Measurements from ENCODE around the gene ZDHHC12. TPM values are rescaled to one million over a fixed set of nuclear protein-coding genes. Genes with fewer than 3 reads are reported as not detected.

ZDHHC12 gene, protein sequence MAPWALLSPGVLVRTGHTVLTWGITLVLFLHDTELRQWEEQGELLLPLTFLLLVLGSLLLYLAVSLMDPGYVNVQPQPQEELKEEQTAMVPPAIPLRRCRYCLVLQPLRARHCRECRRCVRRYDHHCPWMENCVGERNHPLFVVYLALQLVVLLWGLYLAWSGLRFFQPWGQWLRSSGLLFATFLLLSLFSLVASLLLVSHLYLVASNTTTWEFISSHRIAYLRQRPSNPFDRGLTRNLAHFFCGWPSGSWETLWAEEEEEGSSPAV
- total RNA-seq (ENCODE audit: unreplicated experiment) = 18.2 TPM
- long read RNA-seq, transcript ZDHHC12-201 (5 exons, 1,129 nt) = major isoform, 21 of 26 reads
- long read RNA-seq, partial matches to known transcripts = 0 of 26 reads
- long read RNA-seq, other reads (novel, unspliced or antisense) = 5 of 26 reads

DNA sequence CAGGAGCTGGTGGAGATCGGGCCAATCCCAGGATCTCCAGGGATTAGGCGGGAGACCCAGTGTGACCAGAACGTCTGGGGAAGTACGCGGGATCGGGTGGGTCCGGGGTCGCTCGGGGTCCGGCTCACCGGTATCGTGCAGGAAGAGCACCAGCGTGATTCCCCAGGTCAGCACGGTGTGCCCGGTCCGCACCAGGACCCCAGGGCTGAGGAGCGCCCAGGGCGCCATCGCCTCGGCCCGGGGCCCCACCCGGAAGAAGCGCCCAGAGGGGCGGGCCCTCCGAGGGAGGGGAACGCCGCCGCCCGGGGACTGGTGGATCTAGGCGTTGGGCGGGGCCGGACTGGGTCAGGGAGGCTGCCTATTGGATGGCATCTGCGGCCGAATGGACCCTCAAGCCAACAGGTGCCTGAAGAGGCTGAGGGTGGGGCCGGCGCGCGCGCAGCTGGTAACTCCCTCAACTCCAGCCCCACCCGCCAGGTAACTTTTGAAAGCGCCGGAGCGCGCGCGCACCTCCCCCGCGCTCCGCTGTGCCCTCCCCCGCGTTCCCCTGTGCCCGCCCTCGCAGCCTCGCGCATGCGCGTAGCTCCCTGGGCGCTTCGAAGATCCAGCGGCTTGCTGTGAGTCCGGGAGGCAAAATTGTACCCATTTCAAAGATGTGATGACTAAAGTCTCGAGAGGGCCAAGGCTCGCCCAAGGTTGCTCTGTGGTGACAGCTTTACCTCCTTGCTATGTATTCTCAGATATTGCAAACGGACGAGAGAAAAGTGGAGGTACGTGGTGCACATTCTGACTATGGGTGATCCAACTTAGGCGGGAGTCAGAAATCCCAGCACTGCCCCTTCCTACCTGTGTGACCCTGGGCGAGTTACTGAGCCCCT, at the start of gene ZDHHC12:
Gene ZDHHC12, minus strand, starts transcription at position 262 of the 878 bp plus-strand sequence. Its CDS starts 34 bp downstream, at position 228.
- H3K27ac Mint-ChIP-seq (ENCODE audit: unreplicated experiment) = peak within 1 kb of the TSS; percentile 78
- no peaks in the 10 kb centered on the region for H3K36me3 Mint-ChIP-seq (ENCODE audit: unreplicated experiment)
- TF ChIP-seq, protein P1, sequence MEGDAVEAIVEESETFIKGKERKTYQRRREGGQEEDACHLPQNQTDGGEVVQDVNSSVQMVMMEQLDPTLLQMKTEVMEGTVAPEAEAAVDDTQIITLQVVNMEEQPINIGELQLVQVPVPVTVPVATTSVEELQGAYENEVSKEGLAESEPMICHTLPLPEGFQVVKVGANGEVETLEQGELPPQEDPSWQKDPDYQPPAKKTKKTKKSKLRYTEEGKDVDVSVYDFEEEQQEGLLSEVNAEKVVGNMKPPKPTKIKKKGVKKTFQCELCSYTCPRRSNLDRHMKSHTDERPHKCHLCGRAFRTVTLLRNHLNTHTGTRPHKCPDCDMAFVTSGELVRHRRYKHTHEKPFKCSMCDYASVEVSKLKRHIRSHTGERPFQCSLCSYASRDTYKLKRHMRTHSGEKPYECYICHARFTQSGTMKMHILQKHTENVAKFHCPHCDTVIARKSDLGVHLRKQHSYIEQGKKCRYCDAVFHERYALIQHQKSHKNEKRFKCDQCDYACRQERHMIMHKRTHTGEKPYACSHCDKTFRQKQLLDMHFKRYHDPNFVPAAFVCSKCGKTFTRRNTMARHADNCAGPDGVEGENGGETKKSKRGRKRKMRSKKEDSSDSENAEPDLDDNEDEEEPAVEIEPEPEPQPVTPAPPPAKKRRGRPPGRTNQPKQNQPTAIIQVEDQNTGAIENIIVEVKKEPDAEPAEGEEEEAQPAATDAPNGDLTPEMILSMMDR (IDR thresholded peaks at IDR 0.05; ENCODE audit: partially characterized antibody, unreplicated experiment) = no peak
- peaks cover 7% of the 10 kb centered on the region for H3K27me3 Mint-ChIP-seq (ENCODE audit: unreplicated experiment)
- H3K9me3 Mint-ChIP-seq (ENCODE audit: unreplicated experiment) = peaks cover 4% of the 10 kb centered on the region
- H3K4me3 Mint-ChIP-seq (ENCODE audit: unreplicated experiment) = peak within 1 kb of the TSS; percentile 89
- H3K4me1 Mint-ChIP-seq (ENCODE audit: low read depth, unreplicated experiment) = peaks cover under 1% of the 10 kb centered on the region
- DNase-seq = peak; percentile 88

DNA sequence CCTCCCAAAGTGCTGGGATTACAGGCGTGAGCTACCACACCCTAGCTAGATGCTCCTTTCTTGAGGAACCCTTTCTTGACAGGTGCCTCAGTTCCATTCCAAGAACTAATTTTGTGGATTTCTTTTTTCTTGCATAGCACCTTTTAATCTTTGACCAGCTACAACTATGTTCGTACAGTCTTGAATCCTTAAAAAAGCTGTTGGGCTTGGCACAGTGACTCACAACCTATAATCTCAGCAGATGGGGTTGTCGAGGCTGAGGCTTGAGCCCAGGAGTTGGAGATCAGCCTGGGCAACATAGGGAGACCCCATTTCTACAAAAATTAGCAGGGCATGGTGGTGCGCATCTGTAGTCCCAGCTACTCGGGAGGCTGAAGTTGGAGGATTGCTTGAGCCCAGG, 49.1 kb upstream of the ZDHHC12 start:
- TF ChIP-seq, protein P1 (IDR thresholded peaks at IDR 0.05; ENCODE audit: partially characterized antibody, unreplicated experiment) = no peak
- Mint-ChIP-seq H3K36me3 (ENCODE audit: unreplicated experiment) (no peaks in the 10 kb centered on the region), H3K27me3 (ENCODE audit: unreplicated experiment) (peaks cover 2% of the 10 kb centered on the region), H3K27ac (ENCODE audit: unreplicated experiment) (no peak overlapping the region), H3K4me3 (ENCODE audit: unreplicated experiment) (no peak overlapping the region), H3K4me1 (ENCODE audit: low read depth, unreplicated experiment) (peaks cover 7% of the 10 kb centered on the region), H3K9me3 (ENCODE audit: unreplicated experiment) (peaks cover 9% of the 10 kb centered on the region)
- DNase-seq = no peak

DNA sequence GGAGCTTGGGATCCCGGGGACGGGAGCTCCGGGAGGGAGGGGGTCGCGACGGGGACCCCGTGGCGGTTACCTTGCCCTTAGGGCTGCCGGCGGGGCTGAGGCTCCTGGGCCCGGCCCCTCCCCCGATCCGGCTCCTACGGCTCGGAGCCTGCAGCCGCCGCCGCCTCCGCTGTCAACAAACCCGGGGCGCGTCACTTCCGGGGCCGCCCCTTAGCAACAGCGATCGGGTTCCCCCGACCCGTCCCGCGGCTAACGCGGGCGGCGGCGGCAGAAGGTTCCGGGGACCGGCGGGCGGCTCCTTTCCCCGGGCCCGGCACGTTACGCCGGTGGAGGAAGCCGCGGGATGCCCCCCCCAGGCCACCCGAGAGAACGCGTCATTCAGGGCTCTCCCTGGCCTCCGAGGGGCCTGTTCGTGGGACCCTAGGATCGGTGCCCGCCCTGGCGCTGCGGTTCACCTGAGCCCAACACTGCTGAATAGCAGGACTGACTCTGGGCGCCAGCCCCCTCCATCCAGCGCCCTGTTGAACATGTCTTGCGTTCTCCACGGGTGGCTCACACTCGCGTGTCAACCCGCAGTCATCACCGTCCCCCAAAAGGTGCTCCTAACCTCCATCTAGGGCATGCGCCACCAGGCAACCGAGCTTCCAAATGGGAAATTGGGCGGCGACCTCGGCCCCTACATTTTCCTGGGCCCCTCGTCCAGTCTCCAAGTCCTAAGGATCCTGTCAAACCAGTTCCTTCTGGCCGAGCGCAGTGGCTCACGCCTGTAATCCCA, 48.0 kb upstream of the ZDHHC12 start, which contains the start of gene ZER1:
Gene ZER1, minus strand, starts transcription at position 183 of the 775 bp plus-strand sequence. CDS start 16,362 bp downstream, outside the sequence.
- Mint-ChIP-seq H3K4me1 (ENCODE audit: low read depth, unreplicated experiment) (peaks cover 7% of the 10 kb centered on the region), H3K9me3 (ENCODE audit: unreplicated experiment) (peaks cover 9% of the 10 kb centered on the region)
- peak; percentile 95 for DNase-seq

DNA sequence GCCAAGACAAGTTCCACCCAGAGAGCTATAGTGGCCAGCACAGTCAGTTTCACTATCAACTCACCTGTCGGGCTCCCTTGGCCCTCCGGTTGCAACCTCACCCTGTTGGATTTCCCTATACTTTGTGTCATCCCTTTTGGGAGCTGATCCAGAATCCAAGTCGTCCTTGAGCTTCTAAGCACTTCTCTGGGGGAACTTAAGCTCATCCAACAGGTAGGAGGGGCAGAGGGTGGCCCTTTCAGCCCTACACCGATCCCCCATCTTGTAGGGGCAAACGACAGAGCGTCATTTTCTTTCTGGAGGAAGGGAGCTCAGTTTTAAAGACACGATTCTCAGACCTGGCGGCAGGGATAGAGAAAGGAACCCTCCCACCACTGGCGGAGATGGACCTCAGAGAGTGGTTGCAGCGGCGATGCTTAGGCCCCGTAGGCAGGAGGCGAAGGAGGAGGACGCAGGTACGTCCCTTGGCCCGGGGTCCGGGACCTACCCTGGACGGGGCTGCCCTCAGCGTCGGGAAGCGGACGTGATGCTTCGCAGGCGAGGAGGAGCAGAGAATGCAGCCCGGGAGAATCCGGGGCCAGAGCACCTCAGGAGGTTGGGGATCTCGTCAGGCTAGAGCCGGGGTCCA, 47.3 kb upstream of the ZDHHC12 start:
- Mint-ChIP-seq H3K9me3 (ENCODE audit: unreplicated experiment) (peaks cover 9% of the 10 kb centered on the region), H3K4me3 (ENCODE audit: unreplicated experiment) (peak overlapping the region; percentile 96), H3K27ac (ENCODE audit: unreplicated experiment) (peak overlapping the region; percentile 83), H3K4me1 (ENCODE audit: low read depth, unreplicated experiment) (peaks cover 7% of the 10 kb centered on the region), H3K27me3 (ENCODE audit: unreplicated experiment) (peaks cover 5% of the 10 kb centered on the region), H3K36me3 (ENCODE audit: unreplicated experiment) (no peaks in the 10 kb centered on the region)
- TF ChIP-seq, protein P1 (IDR thresholded peaks at IDR 0.05; ENCODE audit: partially characterized antibody, unreplicated experiment) = no peak
- peak; percentile 36 for DNase-seq

More for the DNA sequence above, 48.0 kb upstream of the ZDHHC12 start, which contains the start of gene ZER1:
- peak within 1 kb of the TSS; percentile 83 for H3K27ac Mint-ChIP-seq (ENCODE audit: unreplicated experiment)
- H3K4me3 Mint-ChIP-seq (ENCODE audit: unreplicated experiment) = peak within 1 kb of the TSS; percentile 96
- TF ChIP-seq, protein P1 (IDR thresholded peaks at IDR 0.05; ENCODE audit: partially characterized antibody, unreplicated experiment) = no peak
- H3K27me3 Mint-ChIP-seq (ENCODE audit: unreplicated experiment) = peaks cover 4% of the 10 kb centered on the region
- no peaks in the 10 kb centered on the region for H3K36me3 Mint-ChIP-seq (ENCODE audit: unreplicated experiment)

Data from glutamatergic neuron (in vitro differentiated cells).